H9 (cell line): ENCODE results near the gene CEP131. TPM values are rescaled to one million over a fixed set of nuclear protein-coding genes. Genes with fewer than 3 reads are reported as not detected.

ENCODE experiments used
- DNase-seq: peaks from one replicate; pipeline ENCODE4 v3.0.0-alpha.2; 2017
- H2AFZ ChIP-seq: one replicate; pipeline ENCODE4 v1.6.1; 2013; ENCODE audit warnings: mild to moderate bottlenecking, low read length, control low read depth, moderate library complexity
- H2AK5ac ChIP-seq: 2 replicates; pipeline ENCODE4 v1.6.1; 2013; ENCODE audit warnings: low read length, control low read depth, mixed read lengths; ENCODE audit not compliant: insufficient read length
- H2BK120ac ChIP-seq: one replicate; pipeline ENCODE4 v1.6.1; 2013; ENCODE audit warnings: low read depth, mild to moderate bottlenecking, low read length, control low read depth, inconsistent platforms; ENCODE audit not compliant: poor library complexity, severe bottlenecking
- H2BK12ac ChIP-seq: 2 replicates; pipeline ENCODE4 v1.6.1; 2013; ENCODE audit warnings: low read length, control low read depth, mixed read lengths, low read depth; ENCODE audit not compliant: insufficient read length
- H2BK15ac ChIP-seq: 2 replicates; pipeline ENCODE4 v1.6.1; 2013; ENCODE audit warnings: low read depth, low read length, control low read depth
- H2BK20ac ChIP-seq: one replicate; pipeline ENCODE4 v1.6.1; 2013; ENCODE audit warnings: low read depth, mild to moderate bottlenecking, low read length, control low read depth, inconsistent platforms; ENCODE audit not compliant: poor library complexity, severe bottlenecking
- H2BK5ac ChIP-seq: 2 replicates; pipeline ENCODE4 v1.6.1; 2013; ENCODE audit warnings: low read length, control low read depth, mixed read lengths; ENCODE audit not compliant: insufficient read length
- H3K14ac ChIP-seq: 2 replicates; pipeline ENCODE4 v1.6.1; 2013; ENCODE audit warnings: low read length, control low read depth; ENCODE audit not compliant: insufficient read depth
- H3K18ac ChIP-seq: 2 replicates; pipeline ENCODE4 v1.6.1; 2013; ENCODE audit warnings: low read depth, mild to moderate bottlenecking, mixed read lengths, low read length, control low read depth; ENCODE audit not compliant: insufficient read length
- H3K23ac ChIP-seq: 2 replicates; pipeline ENCODE4 v1.6.1; 2013; ENCODE audit warnings: low read length, control low read depth, mixed read lengths, low read depth; ENCODE audit not compliant: insufficient read length
- H3K23me2 ChIP-seq: 2 replicates; pipeline ENCODE4 v1.6.1; 2013; ENCODE audit warnings: low read depth, mild to moderate bottlenecking, mixed read lengths, low read length, control low read depth; ENCODE audit not compliant: insufficient read length, poor library complexity, severe bottlenecking
- H3K27ac ChIP-seq: 2 replicates; pipeline ENCODE4 v1.5.1; 2013; ENCODE audit warnings: low read length, control low read depth, mixed read lengths, low read depth; ENCODE audit not compliant: insufficient read length
- H3K27me3 ChIP-seq: 2 replicates; pipeline ENCODE4 v1.6.1; 2013; ENCODE audit warnings: low read length, control low read depth, inconsistent platforms; ENCODE audit not compliant: insufficient read depth
- H3K4ac ChIP-seq: 2 replicates; pipeline ENCODE4 v1.6.1; 2013; ENCODE audit warnings: low read depth, mild to moderate bottlenecking, control low read depth, inconsistent platforms, low read length, moderate library complexity
- H3K4me1 ChIP-seq: 2 replicates; pipeline ENCODE4 v1.6.1; 2013; ENCODE audit warnings: low read length, control low read depth, inconsistent platforms; ENCODE audit not compliant: insufficient read depth
- H3K4me2 ChIP-seq: 2 replicates; pipeline ENCODE4 v1.6.1; 2013; ENCODE audit warnings: low read length, control low read depth, mixed read lengths; ENCODE audit not compliant: insufficient read length, insufficient read depth
- H3K56ac ChIP-seq: 2 replicates; pipeline ENCODE4 v1.6.1; 2013; ENCODE audit warnings: low read depth, mild to moderate bottlenecking, mixed read lengths, low read length, control low read depth; ENCODE audit not compliant: insufficient read length
- H3K79me1 ChIP-seq: 2 replicates; pipeline ENCODE4 v1.6.1; 2013; ENCODE audit warnings: low read depth, mild to moderate bottlenecking, moderate library complexity, low read length, control low read depth, inconsistent platforms; ENCODE audit not compliant: insufficient read depth, poor library complexity, severe bottlenecking
- H3K79me2 ChIP-seq: 2 replicates; pipeline ENCODE4 v1.6.1; 2013; ENCODE audit warnings: low read length, control low read depth, inconsistent platforms; ENCODE audit not compliant: insufficient read depth
- H3K9ac ChIP-seq: 2 replicates; pipeline ENCODE4 v1.6.1; 2013; ENCODE audit warnings: low read length, control low read depth, mixed read lengths; ENCODE audit not compliant: insufficient read length; ENCODE audit errors: extremely low read depth
- H3K9me3 ChIP-seq: one replicate; pipeline ENCODE4 v1.6.1; 2013; ENCODE audit warnings: low read depth, low read length, inconsistent platforms; ENCODE audit not compliant: control insufficient read depth
- H3T11ph ChIP-seq: one replicate; pipeline ENCODE4 v1.6.1; 2013; ENCODE audit warnings: mild to moderate bottlenecking, low read length, control low read depth, inconsistent platforms
- H4K20me1 ChIP-seq: one replicate; pipeline ENCODE4 v1.6.1; 2013; ENCODE audit not compliant: control insufficient read depth, insufficient read length, insufficient read depth
- H4K5ac ChIP-seq: 2 replicates; pipeline ENCODE4 v1.6.1; 2013; ENCODE audit warnings: low read depth, mild to moderate bottlenecking, mixed read lengths, low read length, control low read depth; ENCODE audit not compliant: insufficient read length
- H4K8ac ChIP-seq: replicated peaks from 2 replicates; pipeline ENCODE4 v1.6.1; 2013; ENCODE audit warnings: low read length, control low read depth, mixed read lengths, low read depth; ENCODE audit not compliant: insufficient read length
- H4K91ac ChIP-seq: 2 replicates; pipeline ENCODE4 v1.6.1; 2013; ENCODE audit warnings: low read depth, mild to moderate bottlenecking, moderate library complexity, mixed read lengths, low read length, control low read depth; ENCODE audit not compliant: insufficient read length
- H3K27ac Mint-ChIP-seq, 3 experiments: 2 replicates in 2 of 3; 3 replicates in 1 of 3; pipeline ENCODE4 v1.8.0; 2020 to 2021; ENCODE audit warnings: mixed read lengths in 3 of 3, mild to moderate bottlenecking in 1 of 3, moderate library complexity in 1 of 3
- H3K27me3 Mint-ChIP-seq: 2 replicates; pipeline ENCODE4 v1.8.0; 2021; ENCODE audit warnings: low read depth, mild to moderate bottlenecking, moderate library complexity, mixed read lengths
- H3K36me3 Mint-ChIP-seq, 3 experiments: 2 replicates in 2 of 3; 3 replicates in 1 of 3; pipeline ENCODE4 v1.8.0; 2020 to 2021; ENCODE audit warnings: low read depth in 3 of 3, mixed read lengths in 3 of 3; ENCODE audit not compliant: insufficient read depth in 1 of 3
- H3K4me1 Mint-ChIP-seq, 2 experiments: 2 replicates each; pipeline ENCODE4 v1.8.0; 2020; ENCODE audit warnings: mixed read lengths in 2 of 2
- H3K4me3 Mint-ChIP-seq, 2 experiments: 2 replicates in 1 of 2; 3 replicates in 1 of 2; pipeline ENCODE4 v1.8.0; 2020 to 2021; ENCODE audit warnings: mild to moderate bottlenecking in 2 of 2, mixed read lengths in 2 of 2, moderate library complexity in 1 of 2
- H3K9me3 Mint-ChIP-seq, 2 experiments: 2 replicates in 1 of 2; 3 replicates in 1 of 2; pipeline ENCODE4 v1.8.0; 2020; ENCODE audit warnings: mild to moderate bottlenecking in 2 of 2, mixed read lengths in 2 of 2, moderate library complexity in 1 of 2
- CTCF ChIP-seq: fragments of 200-600 bp; sonication (generic); conservative IDR thresholded peaks from 3 replicates; pipeline ENCODE4 v1.8.0; 2021; ENCODE audit warnings: antibody characterized with exemption, mild to moderate bottlenecking
- WGBS: extraction: QIAGEN DNeasy Blood & Tissue Kit; methylation state at CpG from one replicate; pipeline ENCODE4 v1.1.7; 2013; ENCODE audit warnings: missing lambda C conversion rate, low lambda C conversion rate, mixed read lengths; ENCODE audit not compliant: insufficient read length; ENCODE audit errors: extremely low coverage; 5-methylcytosine and 5-hydroxymethylcytosine counted together
- total RNA-seq: library from RNA; stranded (reverse); gene quantifications from 2 replicates; pipeline ENCODE4 v1.2.1, GENCODE V29; 2021

CEP131 gene
- total RNA-seq, 1 experiment from 2014 or later = 16.3 TPM

- no peak overlapping the region for H3K27ac ChIP-seq
- H3K9me3 Mint-ChIP-seq = no peaks in the 10 kb centered on the region
These were observed 31.6 kb downstream of the CEP131 start for GRCh38 chr17:81191116-81191515.

More at GRCh38 chr17:81191116-81191515, 31.6 kb downstream of the CEP131 start:
- no peak overlapping the region for H4K8ac ChIP-seq
- H3K18ac ChIP-seq = no peak overlapping the region
- H3K9ac ChIP-seq = no peak overlapping the region
- H3K27me3 ChIP-seq = no peaks in the 10 kb centered on the region
- no peaks in the 10 kb centered on the region for H3K23me2 ChIP-seq
- no peak overlapping the region for H2BK5ac ChIP-seq
- H2BK20ac ChIP-seq = no peak overlapping the region
- H2AK5ac ChIP-seq = no peak overlapping the region
- no peak overlapping the region for H3K23ac ChIP-seq
- no peaks in the 10 kb centered on the region for H3K4me1 ChIP-seq
- no peak overlapping the region for H3K14ac ChIP-seq
- H4K5ac ChIP-seq = no peak overlapping the region
- Mint-ChIP-seq H3K36me3 (peaks cover 0 to 10% (median 6%) of the 10 kb centered on the region in 3 experiments; a peak in 5 of 7 replicates), H3K27ac (no peak overlapping the region), H3K27me3 (no peaks in the 10 kb centered on the region), H3K4me1 (no peaks in the 10 kb centered on the region), H3K4me3 (no peak overlapping the region)
- H3K79me2 ChIP-seq = no peaks in the 10 kb centered on the region
- H2BK12ac ChIP-seq = no peak overlapping the region
- no peak overlapping the region for H2BK15ac ChIP-seq
- H3K9me3 ChIP-seq = no peaks in the 10 kb centered on the region
- H2AFZ ChIP-seq = no peak overlapping the region
- no peaks in the 10 kb centered on the region for H4K20me1 ChIP-seq
- no peak overlapping the region for H3T11ph ChIP-seq
- no CpG with 5 or more reads among the region's 20 CpGs for WGBS
- H3K4me2 ChIP-seq = no peak overlapping the region
- no peak for TF ChIP-seq CTCF
- no peaks in the 10 kb centered on the region for H3K79me1 ChIP-seq
- no peak overlapping the region for H3K56ac ChIP-seq
- DNase-seq = no peak
- no peak overlapping the region for H4K91ac ChIP-seq
- no peak overlapping the region for H2BK120ac ChIP-seq
- no peak overlapping the region for H3K4ac ChIP-seq
